SH-SY5Y (cell line): ENCODE data around the gene MYZAP.

ENCODE experiments used
- GATA2 ChIP-seq: IDR thresholded peaks from 2 replicates; pipeline ENCODE4 v1.6.1; 2011; ENCODE audit warnings: mild to moderate bottlenecking, low read depth, low read length
- GATA3 ChIP-seq: IDR thresholded peaks from 2 replicates; pipeline ENCODE4 v1.6.1; 2011; ENCODE audit warnings: low read depth, mild to moderate bottlenecking, low read length, moderate library complexity

GRCh38 chr15:57730876-57731275, 139.2 kb downstream of the MYZAP start:
- no peak for TF ChIP-seq GATA3
- TF ChIP-seq GATA2 = no peak
